Mucosa of stomach (tissue), 1 donor: ENCODE measurements around the gene BTBD17.
A peak's percentile ranks its signal among the peaks of the same experiment; 100 is the strongest.

Experiments used
- H3K27me3 ChIP-seq: one replicate; pipeline ENCODE4 v1.7.0; 2013; ENCODE audit warnings: mild to moderate bottlenecking, low read length; ENCODE audit not compliant: control insufficient read depth, insufficient read depth
- H3K36me3 ChIP-seq: one replicate; pipeline ENCODE4 v1.7.0; 2013; ENCODE audit warnings: low read length; ENCODE audit not compliant: control insufficient read depth, insufficient read depth
- H3K4me1 ChIP-seq: one replicate; pipeline ENCODE4 v1.7.0; 2013; ENCODE audit warnings: mild to moderate bottlenecking, low read length; ENCODE audit not compliant: control insufficient read depth, insufficient read depth
- H3K4me3 ChIP-seq: one replicate; pipeline ENCODE4 v1.7.0; 2013; ENCODE audit warnings: low read length
- H3K9ac ChIP-seq: one replicate; pipeline ENCODE4 v1.7.0; 2013; ENCODE audit warnings: mild to moderate bottlenecking, low read length, moderate library complexity
- H3K9me3 ChIP-seq: one replicate; pipeline ENCODE4 v1.7.0; 2013; ENCODE audit warnings: mild to moderate bottlenecking, low read length, moderate library complexity; ENCODE audit not compliant: control insufficient read depth
- donor health status: Pancreatic carcinoma.

The BTBD17 gene

GRCh38 chr17:74394275-74394950, 32.7 kb upstream of the BTBD17 start:
- H3K4me1 ChIP-seq = peaks cover 16% of the 10 kb centered on the region
- peak overlapping the region; percentile 26 for H3K9ac ChIP-seq
- H3K4me3 ChIP-seq = no peak overlapping the region
- H3K9me3 ChIP-seq = no peaks in the 10 kb centered on the region
- H3K27me3 ChIP-seq = no peaks in the 10 kb centered on the region
- no peaks in the 10 kb centered on the region for H3K36me3 ChIP-seq

GRCh38 chr17:74393346-74393942, 31.8 kb upstream of the BTBD17 start:
- Histone ChIP-seq H3K27me3 (no peaks in the 10 kb centered on the region), H3K9me3 (no peaks in the 10 kb centered on the region), H3K4me3 (no peak overlapping the region), H3K4me1 (peaks cover 24% of the 10 kb centered on the region), H3K36me3 (no peaks in the 10 kb centered on the region), H3K9ac (no peak overlapping the region)

GRCh38 chr17:74392848-74393247, 31.2 kb upstream of the BTBD17 start:
- no peaks in the 10 kb centered on the region for H3K27me3 ChIP-seq

GRCh38 chr17:74391771-74392170, 30.1 kb upstream of the BTBD17 start:
- Histone ChIP-seq H3K9ac (no peak overlapping the region), H3K36me3 (no peaks in the 10 kb centered on the region), H3K4me1 (peaks cover 36% of the 10 kb centered on the region), H3K4me3 (no peak overlapping the region), H3K27me3 (no peaks in the 10 kb centered on the region), H3K9me3 (no peaks in the 10 kb centered on the region)

More at GRCh38 chr17:74392848-74393247, 31.2 kb upstream of the BTBD17 start:
- Histone ChIP-seq H3K9me3 (no peaks in the 10 kb centered on the region), H3K4me3 (no peak overlapping the region), H3K4me1 (peaks cover 28% of the 10 kb centered on the region), H3K9ac (no peak overlapping the region), H3K36me3 (no peaks in the 10 kb centered on the region)

- Histone ChIP-seq H3K9me3 (no peaks in the 10 kb centered on the region), H3K4me1 (peaks cover 36% of the 10 kb centered on the region), H3K36me3 (no peaks in the 10 kb centered on the region), H3K27me3 (no peaks in the 10 kb centered on the region), H3K9ac (no peak overlapping the region), H3K4me3 (no peak overlapping the region)
Measured at GRCh38 chr17:74390680-74391653, 29.3 kb upstream of the BTBD17 start.

GRCh38 chr17:74389937-74390679, 28.4 kb upstream of the BTBD17 start:
- H3K4me1 ChIP-seq = peaks cover 29% of the 10 kb centered on the region
- no peaks in the 10 kb centered on the region for H3K9me3 ChIP-seq
- no peaks in the 10 kb centered on the region for H3K27me3 ChIP-seq
- H3K36me3 ChIP-seq = no peaks in the 10 kb centered on the region
- no peak overlapping the region for H3K4me3 ChIP-seq
- no peak overlapping the region for H3K9ac ChIP-seq

- H3K36me3 ChIP-seq = no peaks in the 10 kb centered on the region
- H3K9ac ChIP-seq = no peak overlapping the region
- H3K4me1 ChIP-seq = peaks cover 22% of the 10 kb centered on the region
- H3K9me3 ChIP-seq = no peaks in the 10 kb centered on the region
- no peak overlapping the region for H3K4me3 ChIP-seq
- H3K27me3 ChIP-seq = no peaks in the 10 kb centered on the region
Measured at GRCh38 chr17:74389084-74389753, 27.6 kb upstream of the BTBD17 start.

- Histone ChIP-seq H3K36me3 (no peaks in the 10 kb centered on the region), H3K27me3 (no peaks in the 10 kb centered on the region), H3K9ac (no peak overlapping the region), H3K4me1 (peaks cover 22% of the 10 kb centered on the region), H3K9me3 (no peaks in the 10 kb centered on the region), H3K4me3 (no peak overlapping the region)
Measured at GRCh38 chr17:74387365-74388218, 25.9 kb upstream of the BTBD17 start.

- H3K4me3 ChIP-seq = no peak overlapping the region
- no peak overlapping the region for H3K9ac ChIP-seq
- H3K4me1 ChIP-seq = peaks cover 25% of the 10 kb centered on the region
- H3K36me3 ChIP-seq = no peaks in the 10 kb centered on the region
- H3K9me3 ChIP-seq = no peaks in the 10 kb centered on the region
- H3K27me3 ChIP-seq = no peaks in the 10 kb centered on the region
Measured at GRCh38 chr17:74386386-74386785, 24.7 kb upstream of the BTBD17 start.

GRCh38 chr17:74385201-74385600, 23.5 kb upstream of the BTBD17 start:
- Histone ChIP-seq H3K4me3 (no peak overlapping the region), H3K36me3 (no peaks in the 10 kb centered on the region), H3K9me3 (no peaks in the 10 kb centered on the region), H3K27me3 (no peaks in the 10 kb centered on the region), H3K9ac (no peak overlapping the region), H3K4me1 (peaks cover 37% of the 10 kb centered on the region)
